AG08396 (cell line): ENCODE data around the gene NVL.
A peak's percentile ranks its signal among the peaks of the same experiment; 100 is the strongest.
"Not testable (repeated sequence)": the region's sequence is repeated elsewhere in the genome, so short reads cannot be mapped to it uniquely, and the experiment has no call there.

Experiments used
- DNase-seq: peaks from one replicate; pipeline ENCODE4 v3.0.0; 2012; ENCODE audit warnings: low spot score, mixed read lengths

NVL gene

GRCh38 chr1:224333939-224334786 lies 4.2 kb upstream of the NVL start:
- DNase-seq, result peak; percentile 16

DNA sequence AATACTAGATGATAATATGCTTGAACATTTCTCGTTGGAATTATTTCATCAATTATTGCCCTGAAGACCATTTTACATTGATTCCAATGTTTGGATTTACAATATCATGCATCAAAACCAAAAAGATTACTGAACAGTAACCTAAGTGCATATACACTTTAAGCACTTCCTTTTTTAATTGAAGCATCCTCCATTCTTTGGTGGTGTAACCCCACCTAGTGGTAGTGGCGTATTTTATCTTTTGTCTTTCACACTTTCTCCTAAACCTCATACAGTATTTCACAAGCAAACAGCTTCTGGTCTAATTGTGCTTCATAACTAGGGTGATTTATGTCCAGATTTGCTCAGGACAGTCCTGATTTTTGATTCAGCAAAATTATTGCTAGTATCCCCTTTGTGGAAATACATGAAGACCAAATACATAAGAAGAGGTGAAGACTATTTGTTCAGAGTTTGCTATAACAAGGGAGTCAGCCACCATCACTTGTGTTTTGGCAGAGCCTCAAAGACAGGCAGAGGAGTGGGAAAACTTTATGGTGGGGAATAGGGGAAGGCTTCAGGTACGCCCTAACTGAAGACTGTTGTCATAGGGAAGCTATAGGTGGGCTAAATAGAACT lies 3.4 kb upstream of the NVL start:
- peak; percentile 35 for DNase-seq

DNA sequence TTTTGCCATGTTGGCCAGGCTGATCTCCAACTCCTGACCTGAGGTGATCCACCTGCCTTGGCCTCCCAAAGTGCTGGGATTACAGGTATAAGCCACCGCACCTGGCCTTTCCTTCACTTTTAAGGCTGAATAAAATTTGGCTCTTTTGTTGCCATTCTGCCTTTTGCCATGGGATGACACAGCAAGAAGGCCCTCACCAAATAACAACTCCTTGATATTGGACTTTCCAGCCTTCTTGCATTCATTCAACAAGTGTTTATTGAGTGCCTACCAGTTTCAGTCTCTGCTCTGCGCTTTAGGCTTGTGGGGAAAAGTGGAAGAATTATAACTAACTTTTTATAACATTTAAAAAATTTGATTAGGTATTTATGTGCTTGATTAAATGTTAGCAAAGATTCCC lies 1.9 kb upstream of the NVL start:
- DNase-seq, result no peak

DNA sequence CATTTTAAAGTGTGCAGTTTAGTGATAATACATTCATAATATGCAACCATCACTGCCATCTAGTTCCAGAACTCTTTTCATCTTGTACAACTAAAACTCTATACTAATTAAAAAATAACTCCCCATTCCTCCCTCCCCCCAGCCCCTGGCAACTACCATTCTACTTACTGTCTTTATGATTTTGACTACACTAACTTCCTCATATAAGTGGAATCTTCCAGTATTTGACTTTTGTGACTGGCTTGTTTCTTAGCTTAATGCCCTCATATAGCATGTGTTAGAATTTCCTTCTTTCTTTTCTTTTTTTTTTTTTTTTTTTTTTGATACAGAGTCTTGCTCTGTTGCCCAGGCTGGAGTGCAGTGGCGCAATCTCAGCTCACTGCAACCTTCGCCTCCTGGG lies 1.4 kb upstream of the NVL start:
- DNase-seq, result no peak

DNA sequence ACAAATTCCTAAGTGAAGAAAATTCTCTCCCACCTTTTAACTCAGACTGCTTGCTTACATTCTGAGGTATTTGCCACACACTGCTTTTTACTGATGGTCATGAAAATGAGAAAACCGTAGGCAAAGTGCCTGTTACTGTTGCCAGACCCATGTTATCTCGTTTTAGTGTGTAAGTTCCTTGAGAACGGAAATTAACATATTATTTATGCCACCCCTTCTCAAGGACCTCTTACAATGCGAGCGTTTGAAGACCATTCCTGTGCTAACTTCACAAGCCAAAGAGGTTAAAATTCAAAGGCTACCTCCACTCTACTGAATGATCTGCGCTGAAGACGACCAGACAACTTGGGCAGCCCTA lies 509 bp downstream of the NVL start:
- no peak for DNase-seq

GRCh38 chr1:224328644-224329043 lies 1.3 kb downstream of the NVL start:
- DNase-seq, result no peak

GRCh38 chr1:224325959-224326358 lies 4.0 kb downstream of the NVL start:
- no peak for DNase-seq

DNA sequence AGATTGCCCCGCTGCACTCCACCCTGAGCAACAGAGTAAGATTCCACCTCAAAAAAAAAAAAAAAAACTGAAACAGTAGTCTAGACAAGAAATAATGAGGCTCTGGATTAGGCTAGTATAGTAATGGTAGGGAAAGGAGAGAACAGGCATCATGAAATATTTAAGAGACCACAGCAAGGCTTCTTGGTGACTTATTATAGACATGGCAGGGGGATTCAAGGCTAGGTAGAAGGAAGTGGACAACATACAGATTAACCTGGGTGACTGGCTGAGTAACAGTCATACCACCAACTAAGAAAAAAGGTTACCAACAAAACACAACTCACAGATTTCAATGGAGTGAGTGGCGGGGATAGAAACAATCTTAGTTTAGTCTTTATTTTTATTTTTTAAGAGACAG lies 8.3 kb downstream of the NVL start:
- DNase-seq, result no peak

- DNase-seq, result no peak
Observed at GRCh38 chr1:224317383-224318045, 12.5 kb downstream of the NVL start.

DNA sequence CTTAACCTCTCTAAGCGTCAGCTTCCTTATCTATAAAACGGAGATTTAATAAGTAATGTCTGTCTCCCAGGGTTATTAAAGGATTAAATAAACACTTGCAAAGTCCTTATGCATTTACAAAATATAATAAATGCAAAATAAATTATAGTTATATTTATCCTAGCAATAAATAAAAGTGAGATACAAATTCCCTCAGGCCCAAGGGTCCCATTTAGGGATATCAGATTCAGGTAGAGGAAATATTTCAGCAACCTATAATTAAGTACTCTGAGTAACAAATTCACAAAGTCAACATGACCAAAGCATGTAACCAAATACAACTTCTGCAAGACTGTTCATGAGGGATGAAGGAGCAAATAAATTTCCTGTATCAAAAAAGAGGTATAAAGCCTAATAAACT lies 17.9 kb downstream of the NVL start:
- no peak for DNase-seq

DNA sequence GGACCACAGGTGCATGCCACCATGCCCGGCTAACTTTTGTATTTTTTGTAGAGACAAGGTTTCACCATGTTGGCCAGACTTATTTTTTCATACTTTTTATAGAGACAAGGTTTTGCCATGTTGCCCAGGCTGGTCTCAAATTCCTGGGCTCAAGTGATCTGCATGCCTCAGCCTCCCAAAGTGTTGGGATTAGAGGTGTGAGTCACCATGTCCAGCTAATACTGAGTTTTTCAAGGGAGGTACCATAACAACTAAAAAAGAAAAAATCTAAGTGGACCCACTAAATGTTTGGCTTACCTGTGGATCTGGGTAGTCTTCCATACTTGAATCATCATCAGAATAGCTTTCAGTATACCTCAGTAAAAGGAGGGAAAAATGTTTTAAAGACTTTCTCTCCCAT lies 18.5 kb downstream of the NVL start:
- not testable (repeated sequence) for DNase-seq

DNA sequence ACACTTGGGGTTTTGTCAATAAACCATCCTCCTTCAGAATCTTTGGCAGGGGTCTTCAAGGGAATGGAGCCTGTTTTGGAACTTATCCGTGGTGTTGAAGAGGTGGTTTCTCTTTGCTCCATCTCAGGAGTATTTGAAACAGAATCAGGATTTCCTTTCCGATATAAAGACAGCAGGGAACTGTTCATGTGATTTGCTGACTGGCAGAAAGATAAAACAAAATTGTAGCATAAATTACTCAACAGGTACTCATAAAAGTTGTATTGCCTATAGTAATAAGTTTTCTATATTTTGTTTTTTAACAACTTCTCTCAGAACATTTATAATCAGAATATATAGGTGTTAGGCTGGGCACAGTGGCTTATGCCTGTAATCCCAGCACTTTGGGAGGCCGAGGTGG lies 21.9 kb downstream of the NVL start:
- no peak for DNase-seq

DNA sequence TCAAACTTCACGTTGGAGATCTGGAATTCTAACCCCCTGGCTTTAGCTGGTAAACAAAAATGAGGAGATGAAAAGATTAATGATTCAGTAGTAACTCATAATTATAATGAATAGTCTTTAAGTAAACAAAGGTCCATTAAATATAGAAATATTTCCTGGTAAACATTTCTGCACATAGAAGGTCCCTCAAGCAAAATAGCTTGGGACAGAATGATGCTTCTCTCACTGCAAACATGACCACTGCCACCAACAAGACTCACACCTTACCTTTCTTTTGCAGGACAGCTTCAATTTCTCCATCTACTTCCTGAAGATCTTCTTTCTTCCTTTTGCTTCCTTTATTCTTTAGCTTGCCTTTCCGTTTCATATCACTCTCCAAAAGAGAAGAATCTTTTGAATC lies 25.2 kb downstream of the NVL start:
- no peak for DNase-seq

GRCh38 chr1:224302947-224303346 lies 27.0 kb downstream of the NVL start:
- DNase-seq, result no peak

GRCh38 chr1:224301391-224301790 lies 28.6 kb downstream of the NVL start:
- no peak for DNase-seq

DNA sequence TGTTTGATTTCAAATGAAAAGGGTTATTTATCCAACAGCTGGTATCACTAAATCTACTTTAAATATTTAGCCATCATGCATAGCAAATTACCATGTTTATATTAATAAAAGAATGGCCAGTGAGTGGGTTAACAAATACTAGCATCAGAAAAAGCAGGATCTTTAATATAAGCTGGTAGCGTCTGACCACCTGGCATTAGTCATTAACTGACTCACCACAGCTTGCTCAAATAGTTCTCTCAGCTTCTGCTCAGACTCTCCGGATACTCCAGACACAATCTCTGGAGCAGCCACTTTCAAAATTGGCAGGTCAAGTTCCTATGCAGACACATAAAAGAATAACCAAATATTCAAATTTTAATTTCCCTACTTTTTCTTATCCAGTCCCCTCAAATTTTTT lies 29.6 kb downstream of the NVL start:
- DNase-seq, result peak; percentile 70

- DNase-seq, result no peak
Observed at GRCh38 chr1:224298346-224299330, 31.3 kb downstream of the NVL start.

- DNase-seq, result no peak
Observed at GRCh38 chr1:224294775-224295174, 35.2 kb downstream of the NVL start.

DNA sequence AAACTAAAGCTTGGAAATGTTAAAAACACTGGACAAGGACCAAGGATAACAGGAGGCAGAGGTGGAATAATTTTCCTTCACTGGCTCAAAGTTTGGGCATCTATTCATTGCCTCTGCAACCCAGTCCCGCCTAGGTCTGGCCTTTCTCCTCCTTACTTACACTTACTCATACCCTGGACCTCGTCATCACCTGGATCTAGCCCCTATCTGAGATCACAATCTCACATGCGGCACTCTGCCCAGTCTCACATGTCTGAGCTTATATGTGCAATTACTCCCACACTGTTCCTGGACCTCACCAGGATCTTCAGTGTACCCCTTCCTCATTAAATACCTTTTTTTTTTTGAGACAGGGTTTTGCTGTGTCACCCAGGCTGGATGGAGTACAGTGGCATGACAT lies 37.6 kb downstream of the NVL start:
- DNase-seq, result no peak

GRCh38 chr1:224289396-224289795 lies 40.6 kb downstream of the NVL start:
- no peak for DNase-seq

- DNase-seq, result no peak
Observed at GRCh38 chr1:224287714-224288113, 42.3 kb downstream of the NVL start.

DNA sequence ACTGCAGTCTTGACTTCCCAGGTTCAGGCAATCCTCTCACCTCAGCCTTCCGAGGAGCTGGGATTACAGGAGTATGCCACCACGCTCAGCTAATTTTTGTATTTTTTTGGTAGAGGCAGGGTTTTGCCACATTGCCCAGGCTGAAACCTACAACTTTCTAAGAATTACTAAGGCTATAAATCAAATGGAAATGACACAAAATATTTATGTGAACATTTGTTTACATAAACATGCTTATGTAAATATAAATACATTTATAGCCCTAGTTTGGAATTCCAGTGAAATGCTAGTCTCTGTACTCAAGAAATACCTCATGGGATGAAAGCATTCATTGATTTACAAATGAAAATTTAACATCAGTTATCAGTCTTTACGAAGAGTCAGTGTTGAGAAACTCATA lies 47.8 kb downstream of the NVL start:
- no peak for DNase-seq
